AG04450 (cell line): Measurements from ENCODE around the gene MTA1. TPM values are rescaled to one million over a fixed set of nuclear protein-coding genes. Genes with fewer than 3 reads are reported as not detected.

Experiments
- CTCF ChIA-PET: fragments of 300-600, 350-600 bp; formaldehyde crosslinking; extraction: SDS; loops from one replicate; lab custom pipeline; 2022; ENCODE audit warnings: antibody characterized with exemption, inconsistent platforms; lab: Charles Lee
- POLR2A ChIA-PET: fragments of 350-600 bp; formaldehyde crosslinking; extraction: SDS; loops from one replicate; lab custom pipeline; 2021; ENCODE audit warnings: antibody characterized with exemption, inconsistent platforms; lab: Yijun Ruan, JAX
- DNase-seq: peaks from one replicate; pipeline ENCODE4 v3.0.0-alpha.2; 2011; ENCODE audit warnings: low read depth, low spot score
- H3K27ac ChIP-seq: one replicate; pipeline ENCODE4 v1.5.1; 2012; ENCODE audit warnings: low read depth, low read length, control low read depth
- H3K27me3 ChIP-seq: one replicate; pipeline ENCODE4 v1.6.0; 2012; ENCODE audit warnings: low read length; ENCODE audit not compliant: control insufficient read depth, insufficient read depth
- H3K4me3 ChIP-seq: 2 replicates; pipeline ENCODE4 v1.5.1; 2011; ENCODE audit warnings: mild to moderate bottlenecking, low read depth, low read length, control low read depth
- H3K9me3 ChIP-seq: 2 replicates; pipeline ENCODE4 v1.5.1; 2012; ENCODE audit warnings: low read length; ENCODE audit not compliant: control insufficient read depth, insufficient read depth
- polyA plus RNA-seq: library from polyadenylated mRNA; depleted of rRNA; stranded (reverse); fragments of >200 nt; gene quantifications from 2 replicates; pipeline ENCODE4 v1.2.3, GENCODE V29; 2011
- TF ChIP-seq, protein P1 (sequence below): IDR thresholded peaks from 2 replicates; pipeline ENCODE4 v1.5.1; 2011; ENCODE audit warnings: low read depth, low read length, control low read depth, inconsistent platforms

The MTA1 gene
- polyA plus RNA-seq, 1 experiment: 36.0 TPM

DNA sequence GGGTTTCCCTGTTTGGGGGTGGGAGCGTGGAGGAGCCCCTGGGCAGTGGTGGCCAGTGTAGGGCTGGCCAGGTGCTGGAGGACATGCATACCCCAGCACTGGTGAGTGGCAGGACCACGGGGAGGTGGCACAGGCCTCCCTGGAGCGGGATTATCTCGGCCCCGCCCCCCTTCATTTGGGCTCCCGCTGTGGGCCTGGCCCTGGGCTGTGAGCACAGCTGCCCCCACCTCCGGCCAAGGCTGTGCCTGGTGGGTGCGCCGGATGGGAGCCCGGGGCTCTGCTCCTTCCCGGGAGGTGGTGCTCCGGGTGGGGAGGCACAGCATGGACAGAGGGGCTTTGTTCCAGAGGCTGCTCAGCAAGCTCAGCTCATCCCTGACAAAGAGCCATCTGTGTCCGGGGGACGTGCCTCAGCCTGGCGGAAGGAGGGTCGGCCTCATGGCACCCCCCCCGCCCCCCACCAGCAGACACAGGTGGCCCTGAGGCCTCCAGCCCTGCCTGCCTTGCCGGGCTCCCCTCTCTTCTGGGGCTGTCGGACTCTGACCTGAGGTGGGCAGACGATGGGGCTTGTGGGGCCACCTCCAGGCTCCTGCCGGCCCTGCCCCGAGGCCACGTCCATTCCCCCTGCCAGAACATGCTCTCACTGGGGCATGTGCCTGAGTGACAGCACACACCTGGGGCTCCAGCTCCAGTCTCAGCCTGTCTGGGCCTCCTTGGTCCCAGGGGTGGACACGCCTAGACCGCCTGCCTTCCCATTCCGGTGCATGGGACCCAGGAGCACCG, 79.8 kb downstream of the MTA1 start:
- DNase-seq: no peak
- Histone ChIP-seq H3K9me3 (no peaks in the 10 kb centered on the region; the same call in 1 of the 2 replicates), H3K27me3 (no peaks in the 10 kb centered on the region), H3K27ac (no peak overlapping the region), H3K4me3 (no peak overlapping the region)
- TF ChIP-seq, protein P1, sequence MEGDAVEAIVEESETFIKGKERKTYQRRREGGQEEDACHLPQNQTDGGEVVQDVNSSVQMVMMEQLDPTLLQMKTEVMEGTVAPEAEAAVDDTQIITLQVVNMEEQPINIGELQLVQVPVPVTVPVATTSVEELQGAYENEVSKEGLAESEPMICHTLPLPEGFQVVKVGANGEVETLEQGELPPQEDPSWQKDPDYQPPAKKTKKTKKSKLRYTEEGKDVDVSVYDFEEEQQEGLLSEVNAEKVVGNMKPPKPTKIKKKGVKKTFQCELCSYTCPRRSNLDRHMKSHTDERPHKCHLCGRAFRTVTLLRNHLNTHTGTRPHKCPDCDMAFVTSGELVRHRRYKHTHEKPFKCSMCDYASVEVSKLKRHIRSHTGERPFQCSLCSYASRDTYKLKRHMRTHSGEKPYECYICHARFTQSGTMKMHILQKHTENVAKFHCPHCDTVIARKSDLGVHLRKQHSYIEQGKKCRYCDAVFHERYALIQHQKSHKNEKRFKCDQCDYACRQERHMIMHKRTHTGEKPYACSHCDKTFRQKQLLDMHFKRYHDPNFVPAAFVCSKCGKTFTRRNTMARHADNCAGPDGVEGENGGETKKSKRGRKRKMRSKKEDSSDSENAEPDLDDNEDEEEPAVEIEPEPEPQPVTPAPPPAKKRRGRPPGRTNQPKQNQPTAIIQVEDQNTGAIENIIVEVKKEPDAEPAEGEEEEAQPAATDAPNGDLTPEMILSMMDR: no peak
- ChIA-PET POLR2A (no interaction called here), CTCF (no interaction called here)

DNA sequence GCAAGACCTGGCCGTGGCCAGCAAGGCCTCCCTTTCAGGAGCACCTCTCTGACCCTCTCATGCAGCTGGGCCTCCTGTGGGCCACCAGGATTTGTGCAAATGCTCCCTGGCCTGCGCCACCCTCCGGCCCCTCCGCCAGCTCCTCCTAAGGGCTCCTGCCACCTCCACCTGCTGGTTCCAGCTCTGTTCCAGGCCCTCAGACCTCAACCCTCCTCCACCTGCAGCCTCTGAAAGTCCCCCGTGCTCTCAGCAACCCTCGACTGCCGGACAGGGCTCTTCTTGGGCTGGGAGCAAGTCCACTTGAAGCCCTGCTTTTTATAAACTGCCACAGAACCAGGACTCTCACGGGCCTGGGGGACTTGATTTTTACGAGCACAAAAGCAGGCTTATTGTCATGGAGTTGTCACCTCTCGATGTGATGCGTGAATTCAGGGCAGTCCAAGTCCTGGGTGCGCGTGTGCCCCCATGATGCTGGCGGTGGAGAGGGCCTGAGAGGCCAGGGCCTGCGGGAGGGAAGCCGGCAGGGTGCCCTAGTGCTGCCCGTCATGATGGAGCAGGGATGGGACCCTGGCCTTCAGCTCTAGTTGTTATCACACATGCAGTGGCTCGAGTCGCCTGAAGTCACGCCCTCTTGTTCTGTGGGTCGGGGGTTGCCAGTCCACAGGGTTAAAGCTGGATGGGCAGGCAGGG, 80.6 kb downstream of the MTA1 start:
- no peak for DNase-seq
- no peaks in the 10 kb centered on the region; the same call in 1 of the 2 replicates for H3K9me3 ChIP-seq
- no peak overlapping the region for H3K27ac ChIP-seq
- ChIA-PET CTCF (no interaction called here), POLR2A (interaction anchor here (0.6 kb wide), 1 partner anchor 33 kb away, joined by 3 read pairs; no protein-coding TSS in a partner anchor)
- no peak overlapping the region for H3K4me3 ChIP-seq
- H3K27me3 ChIP-seq: no peaks in the 10 kb centered on the region
- TF ChIP-seq, protein P1: no peak

DNA sequence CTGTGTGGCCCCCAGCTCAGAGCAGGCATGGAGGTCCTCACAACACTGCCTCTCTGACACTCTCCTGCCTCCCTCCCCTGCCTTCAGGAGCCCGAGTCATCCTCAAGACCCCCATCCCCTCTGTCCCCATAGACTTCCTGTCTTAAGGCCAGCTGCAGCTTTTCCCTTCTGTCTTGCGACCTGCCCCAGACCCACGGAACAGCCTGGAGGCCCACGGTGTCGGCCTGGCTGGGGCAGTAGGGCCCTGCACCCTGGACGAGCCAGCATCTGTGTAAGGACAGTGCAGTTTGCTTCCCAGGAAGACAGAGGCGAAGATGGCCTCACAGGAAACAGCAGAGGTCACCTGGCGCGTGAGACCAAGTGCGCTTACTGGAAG, 81.1 kb downstream of the MTA1 start:
- TF ChIP-seq, protein P1: no peak
- H3K9me3 ChIP-seq: no peaks in the 10 kb centered on the region; the same call in 1 of the 2 replicates
- no peak overlapping the region for H3K27ac ChIP-seq
- POLR2A ChIA-PET: interaction anchor here (0.6 kb wide), 1 partner anchor 33 kb away, joined by 3 read pairs; no protein-coding TSS in a partner anchor
- CTCF ChIA-PET: interaction anchor here (0.6 kb wide), 1 partner anchor 16 kb away, joined by 3 read pairs; no protein-coding TSS in a partner anchor
- H3K4me3 ChIP-seq: no peak overlapping the region
- no peak for DNase-seq
- no peaks in the 10 kb centered on the region for H3K27me3 ChIP-seq

DNA sequence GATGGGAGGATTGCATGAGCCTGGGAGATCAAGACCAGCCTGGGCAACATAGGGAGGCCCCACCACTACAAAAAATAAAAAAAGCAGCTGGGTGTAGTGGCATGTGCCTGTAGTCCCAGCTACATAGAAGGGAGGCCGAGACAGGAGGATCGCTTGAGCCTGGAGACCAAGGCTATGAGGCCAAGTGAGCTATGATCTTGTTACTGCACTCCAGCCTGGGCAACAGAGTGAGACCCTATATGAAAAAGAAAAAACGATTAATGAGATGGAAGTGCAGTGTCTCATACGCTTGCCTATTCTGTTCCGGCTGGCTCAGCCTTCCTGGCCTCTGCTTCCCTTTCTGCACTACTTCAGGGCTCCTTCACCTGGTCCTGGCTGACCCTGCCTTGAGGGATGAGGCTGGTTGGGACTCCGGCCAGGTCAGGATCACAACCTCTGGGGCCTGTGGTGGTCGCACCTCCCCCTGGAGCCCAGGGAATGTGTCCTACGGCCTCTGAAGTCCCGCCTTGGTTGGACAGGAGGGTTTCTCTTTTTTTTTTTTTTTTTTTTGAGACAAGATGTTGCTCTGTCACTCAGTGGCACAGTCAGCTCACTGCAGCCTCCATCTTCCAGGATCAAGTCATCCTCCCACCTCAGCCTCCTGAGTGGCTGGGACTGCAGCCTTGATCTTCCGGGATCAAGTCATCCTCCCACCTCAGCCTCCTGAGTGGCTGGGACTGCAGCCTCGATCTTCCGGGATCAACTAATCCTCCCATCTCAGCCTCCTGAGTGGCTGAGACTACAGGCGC, 82.1 kb downstream of the MTA1 start:
- TF ChIP-seq, protein P1: no peak
- no peak overlapping the region for H3K4me3 ChIP-seq
- DNase-seq: no peak
- H3K27me3 ChIP-seq: no peaks in the 10 kb centered on the region
- POLR2A ChIA-PET: no interaction called here
- H3K9me3 ChIP-seq: no peaks in the 10 kb centered on the region; the same call in 1 of the 2 replicates
- no peak overlapping the region for H3K27ac ChIP-seq
- CTCF ChIA-PET: interaction anchor here (0.6 kb wide), 1 partner anchor 15 kb away, joined by 3 read pairs; no protein-coding TSS in a partner anchor
